ENCODE measurements around the gene EMSY. TPM values are rescaled to one million over a fixed set of nuclear protein-coding genes. Genes with fewer than 3 reads are reported as not detected.

EMSY gene
- total and polyA plus RNA-seq, 2 of the 13 experiments (the other 11 are each of a cell fraction or from before 2014, with no cell fraction given) = 11.6 to 18.5 TPM

GRCh38 chr11:76523786-76524436, 79.1 kb downstream of the EMSY start (continued):
- TF ChIP-seq FOXA1 (IDR thresholded peaks at IDR 0.05) = 0 out of 2 replicates have a peak, but pooled peaks have one; percentile 11
- TF ChIP-seq FOXA1 (CRISPR knock-in tag; IDR thresholded peaks at IDR 0.05) = peak; percentile 87
- TF ChIP-seq SAFB2 (CRISPR knock-in tag; IDR thresholded peaks at IDR 0.05; ENCODE audit: borderline replicate concordance, low read depth) = no peak
- no peak for TF ChIP-seq BATF2 (CRISPR knock-in tag; IDR thresholded peaks at IDR 0.05)
- TF ChIP-seq, protein P1, sequence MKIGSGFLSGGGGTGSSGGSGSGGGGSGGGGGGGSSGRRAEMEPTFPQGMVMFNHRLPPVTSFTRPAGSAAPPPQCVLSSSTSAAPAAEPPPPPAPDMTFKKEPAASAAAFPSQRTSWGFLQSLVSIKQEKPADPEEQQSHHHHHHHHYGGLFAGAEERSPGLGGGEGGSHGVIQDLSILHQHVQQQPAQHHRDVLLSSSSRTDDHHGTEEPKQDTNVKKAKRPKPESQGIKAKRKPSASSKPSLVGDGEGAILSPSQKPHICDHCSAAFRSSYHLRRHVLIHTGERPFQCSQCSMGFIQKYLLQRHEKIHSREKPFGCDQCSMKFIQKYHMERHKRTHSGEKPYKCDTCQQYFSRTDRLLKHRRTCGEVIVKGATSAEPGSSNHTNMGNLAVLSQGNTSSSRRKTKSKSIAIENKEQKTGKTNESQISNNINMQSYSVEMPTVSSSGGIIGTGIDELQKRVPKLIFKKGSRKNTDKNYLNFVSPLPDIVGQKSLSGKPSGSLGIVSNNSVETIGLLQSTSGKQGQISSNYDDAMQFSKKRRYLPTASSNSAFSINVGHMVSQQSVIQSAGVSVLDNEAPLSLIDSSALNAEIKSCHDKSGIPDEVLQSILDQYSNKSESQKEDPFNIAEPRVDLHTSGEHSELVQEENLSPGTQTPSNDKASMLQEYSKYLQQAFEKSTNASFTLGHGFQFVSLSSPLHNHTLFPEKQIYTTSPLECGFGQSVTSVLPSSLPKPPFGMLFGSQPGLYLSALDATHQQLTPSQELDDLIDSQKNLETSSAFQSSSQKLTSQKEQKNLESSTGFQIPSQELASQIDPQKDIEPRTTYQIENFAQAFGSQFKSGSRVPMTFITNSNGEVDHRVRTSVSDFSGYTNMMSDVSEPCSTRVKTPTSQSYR (CRISPR knock-in tag; IDR thresholded peaks at IDR 0.05; ENCODE audit: borderline replicate concordance) = peak; percentile 17; the same call in 1 of the 2 replicates
- no peak for TF ChIP-seq MAX (IDR thresholded peaks at IDR 0.05)
- TF ChIP-seq YEATS2 (CRISPR knock-in tag; IDR thresholded peaks at IDR 0.05; ENCODE audit: borderline replicate concordance) = no peak
- no peak for TF ChIP-seq MYC (CRISPR knock-in tag; IDR thresholded peaks at IDR 0.05; ENCODE audit: borderline replicate concordance)
- peak; percentile 84 for TF ChIP-seq ZNF770 (CRISPR knock-in tag; IDR thresholded peaks at IDR 0.05)
- peak; percentile 90 for TF ChIP-seq FOXA3 (CRISPR knock-in tag; IDR thresholded peaks at IDR 0.05)
- TF ChIP-seq TOE1 (CRISPR knock-in tag; IDR thresholded peaks at IDR 0.05) = no peak
- TF ChIP-seq ZNF224 (CRISPR knock-in tag; IDR thresholded peaks at IDR 0.05) = no peak
- TF ChIP-seq ARID4A (CRISPR knock-in tag; IDR thresholded peaks at IDR 0.05; ENCODE audit: borderline replicate concordance) = no peak
- TF ChIP-seq ELF4 (CRISPR knock-in tag; IDR thresholded peaks at IDR 0.05; ENCODE audit: borderline replicate concordance) = no peak
- TF ChIP-seq ZBTB42 (CRISPR knock-in tag; IDR thresholded peaks at IDR 0.05) = no peak
- TF ChIP-seq BCL6 (CRISPR knock-in tag; IDR thresholded peaks at IDR 0.05) = peak; percentile 62
